Lung (tissue), 12 donors: ENCODE results near the gene MATN1. TPM values are rescaled to one million over a fixed set of nuclear protein-coding genes. Genes with fewer than 3 reads are reported as not detected.

Source experiments
- ATAC-seq: fragments of 200-7000 bp; cut with Tn5 transposase; one replicate; pipeline ENCODE4 v1.9.1; 2020; ENCODE audit warnings: moderate number of reproducible peaks; ENCODE audit not compliant: insufficient read depth, low FRiP score
- DNase-seq, 3 donors: peaks; one replicate each; pipeline ENCODE4 v3.0.0-alpha.2; 2013 to 2017
- H3K27ac ChIP-seq, 2 donors: one replicate each; pipeline ENCODE4 v1.5.1; 2013; ENCODE audit warnings: mild to moderate bottlenecking in 2 of 2, moderate library complexity in 2 of 2, control low read depth in 1 of 2, inconsistent platforms in 1 of 2, low read depth in 1 of 2, low read length in 1 of 2
- H3K27me3 ChIP-seq, 3 donors: one replicate each; pipeline ENCODE4 v1.5.1; 2013; ENCODE audit warnings: low read length in 2 of 3; ENCODE audit not compliant: control insufficient read depth in 3 of 3, insufficient read depth in 3 of 3
- H3K36me3 ChIP-seq, 4 donors: one replicate each; pipeline ENCODE4 v1.5.1; 2013; ENCODE audit warnings: low read length in 4 of 4, mild to moderate bottlenecking in 1 of 4, moderate library complexity in 1 of 4; ENCODE audit not compliant: control insufficient read depth in 4 of 4, insufficient read depth in 4 of 4
- H3K4me1 ChIP-seq, 5 donors: one replicate each; pipeline ENCODE4 v1.5.1; 2013; ENCODE audit warnings: low read length in 5 of 5, mild to moderate bottlenecking in 2 of 5, moderate library complexity in 1 of 5; ENCODE audit not compliant: control insufficient read depth in 5 of 5, insufficient read depth in 5 of 5
- H3K4me3 ChIP-seq: one replicate; pipeline ENCODE4 v1.5.1; 2013; ENCODE audit warnings: mild to moderate bottlenecking, control low read depth, moderate library complexity
- H3K9ac ChIP-seq, 2 donors: one replicate each; pipeline ENCODE4 v1.5.1; 2013; ENCODE audit warnings: low read length in 2 of 2, control low read depth in 1 of 2; ENCODE audit not compliant: insufficient read depth in 1 of 2
- H3K9me3 ChIP-seq, 4 donors: one replicate each; pipeline ENCODE4 v1.5.1; 2013; ENCODE audit warnings: low read length in 3 of 4, mild to moderate bottlenecking in 1 of 4, moderate library complexity in 1 of 4; ENCODE audit not compliant: control insufficient read depth in 4 of 4, insufficient read depth in 3 of 4
- WGBS, 2 donors: extraction: QIAGEN DNeasy Blood & Tissue Kit; methylation state at CpG; one replicate each; pipeline ENCODE4 v1.1.7; 2013; 5-methylcytosine and 5-hydroxymethylcytosine counted together
- polyA plus RNA-seq, 2 donors: library from polyadenylated mRNA; stranded (reverse); fragments of 200-250 nt; gene quantifications; one replicate each; pipeline ENCODE4 v1.2.1, GENCODE V29; 2013
- total RNA-seq, 2 donors: library from RNA; depleted of rRNA in 1 of 2; stranded (reverse); fragments of >200 nt in 1 of 2; gene quantifications; one replicate each; pipeline ENCODE4 v1.2.1, GENCODE V29; 2014 to 2021
- TF ChIP-seq, protein P1 (sequence below): IDR thresholded peaks from 2 replicates; pipeline ENCODE4 v1.5.1; 2012; ENCODE audit warnings: mild to moderate bottlenecking; ENCODE audit errors: control extremely low read depth, extremely low read depth
- donor health status: control.
- donor health status: control.
- donor health status: Bipolar disorder and iron deficiency.
- donor health status: healthy.
- donor health status: DM: yes; HTN: yes; CAD: no.

MATN1 gene
- total and polyA plus RNA-seq, 4 donors: 0.15 to 0.57 (median 0.17) TPM

- ATAC-seq (no peak), DNase-seq (no peak)
- no peaks in the 10 kb centered on the region for H3K27me3 ChIP-seq
- TF ChIP-seq, protein P1, sequence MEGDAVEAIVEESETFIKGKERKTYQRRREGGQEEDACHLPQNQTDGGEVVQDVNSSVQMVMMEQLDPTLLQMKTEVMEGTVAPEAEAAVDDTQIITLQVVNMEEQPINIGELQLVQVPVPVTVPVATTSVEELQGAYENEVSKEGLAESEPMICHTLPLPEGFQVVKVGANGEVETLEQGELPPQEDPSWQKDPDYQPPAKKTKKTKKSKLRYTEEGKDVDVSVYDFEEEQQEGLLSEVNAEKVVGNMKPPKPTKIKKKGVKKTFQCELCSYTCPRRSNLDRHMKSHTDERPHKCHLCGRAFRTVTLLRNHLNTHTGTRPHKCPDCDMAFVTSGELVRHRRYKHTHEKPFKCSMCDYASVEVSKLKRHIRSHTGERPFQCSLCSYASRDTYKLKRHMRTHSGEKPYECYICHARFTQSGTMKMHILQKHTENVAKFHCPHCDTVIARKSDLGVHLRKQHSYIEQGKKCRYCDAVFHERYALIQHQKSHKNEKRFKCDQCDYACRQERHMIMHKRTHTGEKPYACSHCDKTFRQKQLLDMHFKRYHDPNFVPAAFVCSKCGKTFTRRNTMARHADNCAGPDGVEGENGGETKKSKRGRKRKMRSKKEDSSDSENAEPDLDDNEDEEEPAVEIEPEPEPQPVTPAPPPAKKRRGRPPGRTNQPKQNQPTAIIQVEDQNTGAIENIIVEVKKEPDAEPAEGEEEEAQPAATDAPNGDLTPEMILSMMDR: no peak
- no peaks in the 10 kb centered on the region for H3K36me3 ChIP-seq
- peak overlapping the region in 1 of 2 donors; percentile 28 for H3K27ac ChIP-seq
- peaks cover 0 to 6% (median 0%) of the 10 kb centered on the region in 5 donors for H3K4me1 ChIP-seq
- H3K9ac ChIP-seq: no peak overlapping the region
- H3K4me3 ChIP-seq: no peak overlapping the region
- 74 to 85% methylated on average over 17 of the region's 17 CpGs for WGBS, 2 donors
- no peaks in the 10 kb centered on the region for H3K9me3 ChIP-seq
These were observed 23.9 kb upstream of the MATN1 start for GRCh38 chr1:30747033-30748008.

GRCh38 chr1:30746212-30747032 is 23.0 kb upstream of the MATN1 start:
- no peak for ATAC-seq
- no peak overlapping the region for H3K4me3 ChIP-seq
- no peaks in the 10 kb centered on the region for H3K9me3 ChIP-seq
- H3K9ac ChIP-seq: no peak overlapping the region
- H3K27me3 ChIP-seq: no peaks in the 10 kb centered on the region
- peak overlapping the region in 1 of 2 donors; percentile 28 for H3K27ac ChIP-seq
- peaks cover 0 to 8% (median 0%) of the 10 kb centered on the region in 5 donors for H3K4me1 ChIP-seq
- peaks cover 0 to 6% (median 0%) of the 10 kb centered on the region in 4 donors for H3K36me3 ChIP-seq
- no peak for DNase-seq
- TF ChIP-seq, protein P1: no peak
- 79 to 88% methylated on average over 16 of the region's 16 CpGs for WGBS, 2 donors

- Histone ChIP-seq H3K4me1 (peaks cover 0 to 8% (median 0%) of the 10 kb centered on the region in 5 donors), H3K27me3 (no peaks in the 10 kb centered on the region), H3K36me3 (peaks cover 0 to 6% (median 0%) of the 10 kb centered on the region in 4 donors), H3K9me3 (no peaks in the 10 kb centered on the region), H3K4me3 (no peak overlapping the region), H3K27ac (no peak overlapping the region), H3K9ac (no peak overlapping the region)
- DNase-seq (no peak), ATAC-seq (no peak)
- TF ChIP-seq, protein P1: no peak
- WGBS, 2 donors: 63 to 68% methylated on average over 4 of the region's 4 CpGs
These were observed 22.4 kb upstream of the MATN1 start for GRCh38 chr1:30745834-30746208.
